Immature natural killer cell (primary cell): ENCODE measurements around the gene CLTC. TPM values are rescaled to one million over a fixed set of nuclear protein-coding genes. Genes with fewer than 3 reads are reported as not detected.
"Not testable (repeated sequence)": the region's sequence is repeated elsewhere in the genome, so short reads cannot be mapped to it uniquely, and the experiment has no call there.

Source experiments
- DNase-seq, 3 donors: peaks; one replicate each; pipeline ENCODE4 v3.0.0; 2022; ENCODE audit warnings: mixed read lengths in 1 of 3
- H3K27ac Mint-ChIP-seq, 6 donors: one replicate each; pipeline ENCODE4 v1.8.0; 2020; ENCODE audit warnings: mixed read lengths in 6 of 6, mild to moderate bottlenecking in 5 of 6, inconsistent platforms in 4 of 6, moderate library complexity in 3 of 6
- H3K27me3 Mint-ChIP-seq, 3 donors: one replicate each; pipeline ENCODE4 v1.8.0; 2020 to 2021; ENCODE audit warnings: low read depth in 3 of 3, mild to moderate bottlenecking in 3 of 3, mixed read lengths in 3 of 3, moderate library complexity in 3 of 3, inconsistent platforms in 1 of 3
- H3K36me3 Mint-ChIP-seq, 3 donors: one replicate each; pipeline ENCODE4 v1.8.0; 2020; ENCODE audit warnings: mixed read lengths in 3 of 3, inconsistent platforms in 2 of 3, mild to moderate bottlenecking in 2 of 3
- H3K4me1 Mint-ChIP-seq, 2 donors: one replicate each; pipeline ENCODE4 v1.8.0; 2020; ENCODE audit warnings: inconsistent platforms in 2 of 2, mild to moderate bottlenecking in 2 of 2, mixed read lengths in 2 of 2, moderate library complexity in 1 of 2
- H3K4me3 Mint-ChIP-seq, 5 donors: one replicate each; pipeline ENCODE4 v1.8.0; 2020; ENCODE audit warnings: mild to moderate bottlenecking in 5 of 5, mixed read lengths in 5 of 5, inconsistent platforms in 3 of 5, moderate library complexity in 3 of 5
- H3K9me3 Mint-ChIP-seq, 6 donors: one replicate each; pipeline ENCODE4 v1.8.0; 2020; ENCODE audit warnings: mild to moderate bottlenecking in 6 of 6, mixed read lengths in 6 of 6, inconsistent platforms in 4 of 6, moderate library complexity in 3 of 6
- polyA plus RNA-seq, 3 donors: library from polyadenylated mRNA; unstranded; fragments of 300-500 nt; fragmentation: Illumina TruSeq; gene quantifications; one replicate each; pipeline ENCODE4 v1.2.3, GENCODE V29; 2021

Gene CLTC
- polyA plus RNA-seq, 3 donors from 2014 or later: 33.9 to 65.6 (median 45.4) TPM

GRCh38 chr17:59641799-59642484, 22.2 kb downstream of the CLTC start:
- H3K27me3 Mint-ChIP-seq: peaks cover 0 to 2% (median 0%) of the 10 kb centered on the region in 3 donors
- peak; percentile 39 to 46 (median 45) for DNase-seq
- H3K36me3 Mint-ChIP-seq: peaks cover 0 to 4% (median 3%) of the 10 kb centered on the region in 3 donors
- peak overlapping the region; percentile 46 to 85 (median 62) for H3K27ac Mint-ChIP-seq
- H3K9me3 Mint-ChIP-seq: no peaks in the 10 kb centered on the region
- peaks cover 58 to 82% of the 10 kb centered on the region in 2 donors for H3K4me1 Mint-ChIP-seq
- peak overlapping the region; percentile 57 to 81 (median 76) for H3K4me3 Mint-ChIP-seq

- Mint-ChIP-seq H3K27ac (peak overlapping the region; percentile 17 to 85 (median 62)), H3K4me1 (peaks cover 58 to 87% of the 10 kb centered on the region in 2 donors), H3K36me3 (peaks cover 0 to 6% (median 4%) of the 10 kb centered on the region in 3 donors), H3K9me3 (no peaks in the 10 kb centered on the region), H3K4me3 (peak overlapping the region; percentile 57 to 81 (median 76)), H3K27me3 (peaks cover 0 to 2% (median 0%) of the 10 kb centered on the region in 3 donors)
- DNase-seq: no peak
These were observed 22.9 kb downstream of the CLTC start for GRCh38 chr17:59642565-59642964.

GRCh38 chr17:59643159-59644140, 23.8 kb downstream of the CLTC start:
- peaks cover 0 to 13% (median 8%) of the 10 kb centered on the region in 3 donors for H3K36me3 Mint-ChIP-seq
- no peaks in the 10 kb centered on the region for H3K9me3 Mint-ChIP-seq
- H3K4me3 Mint-ChIP-seq: peak overlapping the region in 1 of 5 donors; percentile 0
- DNase-seq: no peak
- H3K4me1 Mint-ChIP-seq: peaks cover 52 to 85% of the 10 kb centered on the region in 2 donors
- peaks cover 0 to 2% (median 0%) of the 10 kb centered on the region in 3 donors for H3K27me3 Mint-ChIP-seq
- peak overlapping the region; percentile 31 to 85 (median 50) for H3K27ac Mint-ChIP-seq

GRCh38 chr17:59647288-59647687, 27.6 kb downstream of the CLTC start:
- no peak for DNase-seq
- Mint-ChIP-seq H3K4me3 (no peak overlapping the region), H3K27ac (no peak overlapping the region), H3K36me3 (peaks cover 4 to 29% (median 20%) of the 10 kb centered on the region in 3 donors), H3K4me1 (peaks cover 33 to 84% of the 10 kb centered on the region in 2 donors), H3K27me3 (peaks cover 0 to 2% (median 1%) of the 10 kb centered on the region in 3 donors), H3K9me3 (no peaks in the 10 kb centered on the region)

GRCh38 chr17:59649886-59650285, 30.2 kb downstream of the CLTC start:
- Mint-ChIP-seq H3K4me3 (no peak overlapping the region), H3K27ac (peak overlapping the region in 1 of 6 donors; percentile 58), H3K36me3 (peaks cover 14 to 32% (median 25%) of the 10 kb centered on the region in 3 donors), H3K4me1 (peaks cover 18 to 62% of the 10 kb centered on the region in 2 donors), H3K9me3 (no peaks in the 10 kb centered on the region), H3K27me3 (peaks cover 0 to 1% (median 0%) of the 10 kb centered on the region in 3 donors)
- no peak for DNase-seq

GRCh38 chr17:59650642-59651041, 30.9 kb downstream of the CLTC start:
- peaks cover 0 to 1% (median 0%) of the 10 kb centered on the region in 3 donors for H3K27me3 Mint-ChIP-seq
- no peak overlapping the region for H3K4me3 Mint-ChIP-seq
- H3K4me1 Mint-ChIP-seq: peaks cover 17 to 57% of the 10 kb centered on the region in 2 donors

GRCh38 chr17:59651346-59651745, 31.7 kb downstream of the CLTC start:
- DNase-seq: peak in 2 of 3 donors; percentile 4 to 13
- H3K27me3 Mint-ChIP-seq: peaks cover 0 to 1% (median 0%) of the 10 kb centered on the region in 3 donors
- peak overlapping the region in 1 of 6 donors; percentile 59 for H3K27ac Mint-ChIP-seq
- H3K4me3 Mint-ChIP-seq: no peak overlapping the region
- H3K9me3 Mint-ChIP-seq: no peaks in the 10 kb centered on the region
- peaks cover 17 to 53% of the 10 kb centered on the region in 2 donors for H3K4me1 Mint-ChIP-seq
- H3K36me3 Mint-ChIP-seq: peaks cover 14 to 36% (median 25%) of the 10 kb centered on the region in 3 donors

More at GRCh38 chr17:59650642-59651041, 30.9 kb downstream of the CLTC start:
- no peak for DNase-seq
- Mint-ChIP-seq H3K9me3 (no peaks in the 10 kb centered on the region), H3K36me3 (peaks cover 14 to 30% (median 25%) of the 10 kb centered on the region in 3 donors), H3K27ac (no peak overlapping the region)

GRCh38 chr17:59652119-59652518, 32.4 kb downstream of the CLTC start:
- no peaks in the 10 kb centered on the region for H3K9me3 Mint-ChIP-seq
- no peak overlapping the region for H3K4me3 Mint-ChIP-seq
- H3K4me1 Mint-ChIP-seq: peaks cover 15 to 45% of the 10 kb centered on the region in 2 donors
- H3K36me3 Mint-ChIP-seq: peaks cover 14 to 36% (median 25%) of the 10 kb centered on the region in 3 donors
- peak overlapping the region in 3 of 6 donors; percentile 8 to 51 (median 25) for H3K27ac Mint-ChIP-seq
- H3K27me3 Mint-ChIP-seq: peaks cover 0 to 1% (median 0%) of the 10 kb centered on the region in 3 donors
- no peak for DNase-seq

GRCh38 chr17:59656624-59657023, 36.9 kb downstream of the CLTC start:
- not testable (repeated sequence) for H3K4me3 Mint-ChIP-seq, H3K27ac Mint-ChIP-seq, H3K4me1 Mint-ChIP-seq, H3K9me3 Mint-ChIP-seq, DNase-seq, H3K27me3 Mint-ChIP-seq
- peaks cover 22 to 44% (median 26%) of the 10 kb centered on the region in 3 donors for H3K36me3 Mint-ChIP-seq

- Mint-ChIP-seq H3K4me1 (peaks cover 6 to 20% of the 10 kb centered on the region in 2 donors), H3K27ac (no peak overlapping the region), H3K36me3 (peaks cover 10 to 23% (median 11%) of the 10 kb centered on the region in 3 donors), H3K27me3 (no peaks in the 10 kb centered on the region), H3K9me3 (no peaks in the 10 kb centered on the region), H3K4me3 (no peak overlapping the region)
- no peak for DNase-seq
These were observed 46.5 kb downstream of the CLTC start for GRCh38 chr17:59666235-59666634.

- H3K27ac Mint-ChIP-seq: peak overlapping the region in 3 of 6 donors; percentile 16 to 49 (median 34)
- H3K4me3 Mint-ChIP-seq: no peak overlapping the region
These were observed 49.1 kb downstream of the CLTC start for GRCh38 chr17:59668816-59669215.

GRCh38 chr17:59669411-59669810, 49.7 kb downstream of the CLTC start:
- DNase-seq: no peak
- H3K27ac Mint-ChIP-seq: peak overlapping the region in 3 of 6 donors; percentile 15 to 71 (median 66)
- H3K9me3 Mint-ChIP-seq: no peaks in the 10 kb centered on the region
- peaks cover 6 to 33% of the 10 kb centered on the region in 2 donors for H3K4me1 Mint-ChIP-seq
- H3K36me3 Mint-ChIP-seq: peaks cover 7 to 26% (median 9%) of the 10 kb centered on the region in 3 donors
- no peak overlapping the region for H3K4me3 Mint-ChIP-seq
- H3K27me3 Mint-ChIP-seq: no peaks in the 10 kb centered on the region

More at GRCh38 chr17:59668816-59669215, 49.1 kb downstream of the CLTC start:
- H3K27me3 Mint-ChIP-seq: no peaks in the 10 kb centered on the region
- peaks cover 6 to 33% of the 10 kb centered on the region in 2 donors for H3K4me1 Mint-ChIP-seq
- peaks cover 6 to 27% (median 7%) of the 10 kb centered on the region in 3 donors for H3K36me3 Mint-ChIP-seq
- no peaks in the 10 kb centered on the region for H3K9me3 Mint-ChIP-seq
- DNase-seq: no peak

- no peak for DNase-seq
- no peaks in the 10 kb centered on the region for H3K9me3 Mint-ChIP-seq
- H3K4me1 Mint-ChIP-seq: peaks cover 6 to 33% of the 10 kb centered on the region in 2 donors
- no peaks in the 10 kb centered on the region for H3K27me3 Mint-ChIP-seq
- H3K4me3 Mint-ChIP-seq: no peak overlapping the region
- peaks cover 5 to 26% (median 11%) of the 10 kb centered on the region in 3 donors for H3K36me3 Mint-ChIP-seq
- H3K27ac Mint-ChIP-seq: peak overlapping the region in 5 of 6 donors; percentile 4 to 71 (median 26)
These were observed 50.2 kb downstream of the CLTC start for GRCh38 chr17:59669944-59670343.
